H1 (cell line): ENCODE measurements around the gene CUTA. TPM values are rescaled to one million over a fixed set of nuclear protein-coding genes. Genes with fewer than 3 reads are reported as not detected.

Experiments
- CTCF ChIA-PET: fragments of 300-600 bp; sonication (Branson Sonifier 250); formaldehyde crosslinking; loops from one replicate; lab custom pipeline; 2021; ENCODE audit not compliant: partially characterized antibody; lab: Charles Lee
- POLR2A ChIA-PET: fragments of 300-600 bp; sonication (Branson Sonifier 250); formaldehyde crosslinking; loops from one replicate; lab custom pipeline; 2021; ENCODE audit warnings: inconsistent platforms; ENCODE audit not compliant: partially characterized antibody; lab: Charles Lee
- DNase-seq, 2 experiments: peaks; one replicate each; pipeline versions ENCODE4 v3.0.0 to v3.0.0-alpha.2; 2010 to 2022; ENCODE audit warnings: low spot score in 2 of 2, low read depth in 1 of 2, mixed read lengths in 1 of 2
- FAIRE-seq: peaks from 2 replicates; lab custom pipeline; 2011; peaks lifted over from hg19 to GRCh38; lab: Jason Lieb, UNC
- H2AFZ ChIP-seq: 2 replicates; pipeline ENCODE4 v1.8.1; 2012; ENCODE audit warnings: low read length, inconsistent platforms
- H2AK5ac ChIP-seq: 2 replicates; pipeline ENCODE4 v1.6.1; 2013; ENCODE audit warnings: low read depth, low read length
- H2BK120ac ChIP-seq: replicated peaks from 2 replicates; pipeline ENCODE3; 2013; ENCODE audit warnings: low read depth, low read length, inconsistent platforms
- H2BK12ac ChIP-seq: 2 replicates; pipeline ENCODE4 v1.6.1; 2013; ENCODE audit warnings: low read depth, low read length
- H2BK15ac ChIP-seq: 2 replicates; pipeline ENCODE4 v1.6.1; 2013; ENCODE audit warnings: low read length
- H2BK20ac ChIP-seq: 2 replicates; pipeline ENCODE4 v1.6.1; 2013; ENCODE audit warnings: low read length
- H2BK5ac ChIP-seq: 2 replicates; pipeline ENCODE4 v1.6.1; 2013; ENCODE audit warnings: low read depth, low read length
- H3K14ac ChIP-seq: 2 replicates; pipeline ENCODE4 v1.6.1; 2013; ENCODE audit warnings: inconsistent platforms; ENCODE audit not compliant: insufficient read length
- H3K18ac ChIP-seq: 2 replicates; pipeline ENCODE4 v1.6.1; 2013; ENCODE audit warnings: low read length; ENCODE audit errors: extremely low read depth
- H3K23ac ChIP-seq: 2 replicates; pipeline ENCODE4 v1.6.1; 2013; ENCODE audit warnings: inconsistent platforms; ENCODE audit not compliant: insufficient read length
- H3K23me2 ChIP-seq: 2 replicates; pipeline ENCODE4 v1.6.1; 2013; ENCODE audit warnings: low read depth, low read length
- H3K27ac ChIP-seq: 2 replicates; pipeline ENCODE4 v1.6.1; 2011; ENCODE audit warnings: low read depth, low read length, inconsistent platforms
- H3K27me3 ChIP-seq, 4 experiments: replicated peaks in 1 of 4; 1 replicate in 1 of 4; 2 replicates in 3 of 4; pipeline versions ENCODE4 v1.6.1 to v1.8.1; 2011 to 2013; ENCODE audit warnings: low read length in 3 of 4, mild to moderate bottlenecking in 3 of 4, inconsistent platforms in 2 of 4, mixed read lengths in 2 of 4, moderate library complexity in 1 of 4; ENCODE audit not compliant: control insufficient read depth in 3 of 4, insufficient read depth in 3 of 4; ENCODE audit errors: extremely low read depth in 1 of 4
- H3K36me3 ChIP-seq, 4 experiments: 2 replicates each; pipeline versions ENCODE4 v1.6.1 to v1.8.1; 2011 to 2013; ENCODE audit warnings: mild to moderate bottlenecking in 4 of 4, low read length in 3 of 4, moderate library complexity in 2 of 4, control low read depth in 1 of 4, inconsistent platforms in 1 of 4; ENCODE audit not compliant: insufficient read depth in 4 of 4, control insufficient read depth in 2 of 4
- H3K4ac ChIP-seq: replicated peaks from 2 replicates; pipeline ENCODE3; 2013; ENCODE audit warnings: low read length, low read depth, mixed read lengths, inconsistent platforms; ENCODE audit not compliant: insufficient read length
- H3K4me1 ChIP-seq, 4 experiments: replicated peaks in 1 of 4; 1 replicate in 1 of 4; 2 replicates in 3 of 4; pipeline versions ENCODE4 v1.6.1 to v1.8.1; 2011 to 2013; ENCODE audit warnings: low read length in 3 of 4, inconsistent platforms in 2 of 4, mixed read lengths in 1 of 4; ENCODE audit not compliant: insufficient read depth in 4 of 4, control insufficient read depth in 3 of 4
- H3K4me2 ChIP-seq, 2 experiments: 2 replicates each; pipeline versions ENCODE4 v1.6.1 to v1.8.1; 2011 to 2013; ENCODE audit warnings: low read depth in 2 of 2, low read length in 2 of 2, control low read depth in 1 of 2, inconsistent platforms in 1 of 2, mild to moderate bottlenecking in 1 of 2; ENCODE audit not compliant: insufficient read depth in 1 of 2
- H3K4me3 ChIP-seq, 4 experiments: fragments of 200-600, 300-600 bp in 1 of 4; sonication (generic), shearing (Covaris generic), sonication (Bioruptor Twin) in 1 of 4; 2 replicates each; pipeline versions ENCODE4 v1.5.1 to v1.8.1; 2011 to 2016; ENCODE audit warnings: low read length in 4 of 4, low read depth in 3 of 4, control low read depth in 2 of 4, inconsistent platforms in 2 of 4, mild to moderate bottlenecking in 2 of 4, mixed read lengths in 1 of 4, moderate library complexity in 1 of 4; ENCODE audit not compliant: insufficient read depth in 2 of 4; ENCODE audit errors: extremely low read depth in 1 of 4
- H3K56ac ChIP-seq: replicated peaks from 2 replicates; pipeline ENCODE3; 2013; ENCODE audit warnings: low read depth, mild to moderate bottlenecking, mixed read lengths, low read length, inconsistent platforms; ENCODE audit not compliant: insufficient read length
- H3K79me1 ChIP-seq: 2 replicates; pipeline ENCODE4 v1.6.1; 2013; ENCODE audit warnings: low read depth, low read length, control low read depth
- H3K79me2 ChIP-seq, 2 experiments: 2 replicates each; pipeline versions ENCODE4 v1.6.1 to v1.8.1; 2012 to 2013; ENCODE audit warnings: low read length in 2 of 2, mild to moderate bottlenecking in 2 of 2, inconsistent platforms in 1 of 2; ENCODE audit not compliant: insufficient read depth in 2 of 2, control insufficient read depth in 1 of 2
- H3K9ac ChIP-seq, 4 experiments: replicated peaks in 1 of 4; 1 replicate in 1 of 4; 2 replicates in 3 of 4; pipeline versions ENCODE4 v1.6.1 to v1.8.1; 2011 to 2013; ENCODE audit warnings: low read depth in 3 of 4, low read length in 3 of 4, control low read depth in 2 of 4, mild to moderate bottlenecking in 2 of 4, moderate library complexity in 2 of 4, inconsistent platforms in 1 of 4; ENCODE audit errors: extremely low read depth in 1 of 4
- H3K9me3 ChIP-seq, 2 experiments: 2 replicates each; pipeline versions ENCODE4 v1.6.1 to v1.8.1; 2012 to 2013; ENCODE audit warnings: mild to moderate bottlenecking in 2 of 2, moderate library complexity in 2 of 2, control low read depth in 1 of 2, inconsistent platforms in 1 of 2, low read depth in 1 of 2, low read length in 1 of 2, mixed read lengths in 1 of 2; ENCODE audit not compliant: insufficient read depth in 2 of 2
- H4K20me1 ChIP-seq, 2 experiments: replicated peaks in 1 of 2; 2 replicates each; pipeline versions ENCODE3 to v1.8.1; 2011 to 2013; ENCODE audit warnings: inconsistent platforms in 2 of 2, low read length in 2 of 2, mild to moderate bottlenecking in 1 of 2; ENCODE audit not compliant: insufficient read depth in 2 of 2, control insufficient read depth in 1 of 2
- H4K5ac ChIP-seq: 2 replicates; pipeline ENCODE4 v1.6.1; 2013; ENCODE audit warnings: low read length, low read depth, mixed read lengths, inconsistent platforms; ENCODE audit not compliant: insufficient read length
- H4K8ac ChIP-seq: 2 replicates; pipeline ENCODE4 v1.8.0; 2013; ENCODE audit warnings: mild to moderate bottlenecking, moderate library complexity, low read length, inconsistent platforms; ENCODE audit not compliant: insufficient read depth; ENCODE audit errors: extremely low read depth
- H4K91ac ChIP-seq: replicated peaks from 2 replicates; pipeline ENCODE3; 2013; ENCODE audit warnings: low read length, mixed read lengths, inconsistent platforms; ENCODE audit not compliant: insufficient read length
- BRCA1 ChIP-seq: IDR thresholded peaks from 2 replicates; pipeline ENCODE4 v1.6.1; 2012; ENCODE audit warnings: low read depth, low read length, improper control_type of control experiment
- CBX5 ChIP-seq: fragments of 300-800, 300-1000 bp; sonication (generic); IDR thresholded peaks from 2 replicates; pipeline ENCODE4 v1.7.1; 2016; ENCODE audit warnings: antibody characterized with exemption, low read length, low read depth
- CHD2 ChIP-seq: IDR thresholded peaks from 2 replicates; pipeline ENCODE4 v1.6.1; 2012; ENCODE audit warnings: low read length, improper control_type of control experiment
- CREB1 ChIP-seq: IDR thresholded peaks from 2 replicates; pipeline ENCODE4 v1.6.1; 2012; ENCODE audit warnings: inconsistent platforms
- E2F6 ChIP-seq: IDR thresholded peaks from 2 replicates; pipeline ENCODE4 v1.6.1; 2012; ENCODE audit warnings: inconsistent platforms
- GABPA ChIP-seq: IDR thresholded peaks from 2 replicates; pipeline ENCODE4 v1.6.1; 2011; ENCODE audit warnings: mild to moderate bottlenecking, low read length, moderate library complexity, borderline replicate concordance; ENCODE audit not compliant: insufficient read depth
- NANOG ChIP-seq: IDR thresholded peaks from 2 replicates; pipeline ENCODE4 v1.6.1; 2011; ENCODE audit warnings: low read length, low read depth, mild to moderate bottlenecking, inconsistent platforms; ENCODE audit not compliant: insufficient read depth, poor library complexity, severe bottlenecking
- POU5F1 ChIP-seq: IDR thresholded peaks from 2 replicates; pipeline ENCODE4 v1.6.1; 2011; ENCODE audit warnings: low read depth, mild to moderate bottlenecking, low read length, moderate library complexity
- RFX5 ChIP-seq: IDR thresholded peaks from 2 replicates; pipeline ENCODE4 v1.6.1; 2011; ENCODE audit warnings: low read depth, low read length, improper control_type of control experiment, borderline replicate concordance
- SAP30 ChIP-seq: fragments of 300-600 bp; sonication (generic); IDR thresholded peaks from 2 replicates; pipeline ENCODE4 v1.7.1; 2012; ENCODE audit warnings: low read length, moderate library complexity, mild to moderate bottlenecking, inconsistent platforms; ENCODE audit not compliant: insufficient read depth, insufficient replicate concordance
- SP1 ChIP-seq: IDR thresholded peaks from 2 replicates; pipeline ENCODE4 v1.6.1; 2011; ENCODE audit warnings: low read depth, low read length
- SRF ChIP-seq: IDR thresholded peaks from 2 replicates; pipeline ENCODE4 v1.6.1; 2011; ENCODE audit warnings: mild to moderate bottlenecking, low read depth, low read length, moderate library complexity
- TAF1 ChIP-seq: IDR thresholded peaks from 2 replicates; pipeline ENCODE4 v1.6.1; 2011; ENCODE audit warnings: mild to moderate bottlenecking, low read depth, low read length
- YY1 ChIP-seq: IDR thresholded peaks from 2 replicates; pipeline ENCODE4 v1.6.1; 2011; ENCODE audit warnings: low read depth, mild to moderate bottlenecking, low read length
- WGBS, 2 experiments: shearing (Covaris generic) in 1 of 2; methylation state at CpG; one replicate each; pipeline versions ENCODE4 v1.1.6 to v1.1.7; 2013 to 2015; ENCODE audit warnings: low lambda C conversion rate in 2 of 2, mixed read lengths in 2 of 2, inconsistent platforms in 1 of 2, low coverage in 1 of 2, missing lambda C conversion rate in 1 of 2; ENCODE audit not compliant: insufficient replicate concordance in 2 of 2, insufficient coverage in 1 of 2, insufficient read length in 1 of 2; ENCODE audit errors: extremely low coverage in 1 of 2, missing lambda C conversion rate in 1 of 2; 5-methylcytosine and 5-hydroxymethylcytosine counted together
- polyA plus RNA-seq, 7 experiments: library from polyadenylated mRNA; depleted of rRNA in 3 of 7; stranded (reverse) in 5 of 7; unstranded in 2 of 7; fragments of >200 nt in 5 of 7; fragments of 200-250 nt in 2 of 7; gene quantifications; 1 replicate in 5 of 7; 2 replicates in 1 of 7; 4 replicates in 1 of 7; pipeline versions ENCODE4 v1.2.1 to v1.2.3, GENCODE V29; 2011 to 2013; ENCODE audit warnings: missing spikeins in 2 of 7, mixed read lengths in 2 of 7
- total RNA-seq: library from RNA; stranded (reverse); fragmentation: NEBNext Ultra II Directional; extraction: Animal tissue kit (Norgen Biotek cat#: 25700); gene quantifications from 2 replicates; pipeline ENCODE4 v1.2.1, GENCODE V29; 2021

CUTA gene
- total and polyA plus RNA-seq, 2 of the 8 experiments (the other 6 are each of a cell fraction or from before 2014, with no cell fraction given), result 297 to 460 TPM

DNA sequence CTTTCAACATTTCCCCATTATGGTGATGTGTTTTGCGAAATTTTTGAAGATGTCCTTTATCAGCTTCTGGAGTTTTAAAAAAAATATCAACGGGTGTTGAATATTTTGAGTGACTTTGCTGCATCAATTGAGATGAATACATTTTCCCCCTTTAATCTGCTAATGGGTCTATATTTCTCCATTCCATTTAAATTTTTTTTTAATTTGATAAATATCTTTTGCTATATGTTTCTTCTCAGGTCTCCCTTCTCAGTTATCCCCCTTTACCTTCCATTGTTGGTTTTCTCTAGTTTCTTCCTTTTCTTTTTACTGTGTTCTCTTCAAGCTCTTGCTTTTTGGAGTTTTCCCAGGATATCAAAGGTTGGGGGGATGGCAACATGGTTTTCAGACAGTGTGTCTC lies 27.7 kb downstream of the CUTA start:
- Histone ChIP-seq H3K9me3 (no peaks in the 10 kb centered on the region), H3K23me2 (peaks cover 6% of the 10 kb centered on the region; the same call in 1 of the 2 replicates), H2BK12ac (no peak overlapping the region), H3K36me3 (no peaks in the 10 kb centered on the region), H3K9ac (no peak overlapping the region), H4K5ac (no peak overlapping the region), H3K79me2 (peaks cover 29 to 32% of the 10 kb centered on the region in 2 experiments), H4K8ac (no peak overlapping the region), H3K4ac (no peak overlapping the region), H3K23ac (no peak overlapping the region), H4K91ac (no peak overlapping the region), H2BK15ac (no peak overlapping the region), H3K4me3 (no peak overlapping the region), H2BK120ac (no peak overlapping the region), H3K4me1 (peaks cover 0 to 6% (median 3%) of the 10 kb centered on the region in 4 experiments; a peak in 4 of 7 replicates), H3K18ac (no peak overlapping the region), H3K27ac (no peak overlapping the region), H2BK20ac (no peak overlapping the region), H2BK5ac (no peak overlapping the region), H4K20me1 (peaks cover 0 to 3% of the 10 kb centered on the region in 2 experiments), H2AK5ac (no peak overlapping the region), H3K27me3 (no peaks in the 10 kb centered on the region), H3K14ac (no peak overlapping the region), H3K79me1 (peaks cover 1% of the 10 kb centered on the region; the same call in 1 of the 2 replicates), H2AFZ (0 out of 2 replicates have a peak overlapping the region, but pooled peaks have one; percentile 84), H3K56ac (no peak overlapping the region), H3K4me2 (peak overlapping the region in 1 of 2 experiments; percentile 4; a peak in 1 of 4 replicates)
- WGBS, 2 experiments, result 93% methylated on average over 2 of the region's 2 CpGs; no CpG with 5 or more reads in 1 of the 2 experiments
- POLR2A ChIA-PET, result interaction anchor here (0.8 to 2.6 kb wide), 5 partner anchors 42 to 119 kb away, joined by 3 to 10 read pairs (median 6); partner anchors contain the start of genes RPS18, VPS52, ZBTB22 and ZBTB9
- no peak for FAIRE-seq
- no peak for DNase-seq
- CTCF ChIA-PET, result interaction anchor here (0.8 to 1.6 kb wide), 21 partner anchors 11 to 193 kb away, joined by 3 to 8 read pairs (median 4); partner anchors contain the start of genes CUTA, PFDN6 and WDR46
- TF ChIP-seq BRCA1 (no peak), SAP30 (no peak), POU5F1 (no peak), CHD2 (no peak), NANOG (no peak), SP1 (no peak), YY1 (no peak), GABPA (no peak), CREB1 (no peak), SRF (no peak), RFX5 (no peak), E2F6 (no peak), TAF1 (no peak), CBX5 (no peak)
